Fibroblast of skin of scalp (primary cell): ENCODE measurements around the gene MOB2.

ENCODE experiments used
- DNase-seq: peaks from one replicate; pipeline ENCODE4 v3.0.0-alpha.2; 2013

The MOB2 gene

GRCh38 chr11:1455763-1456060, 30.9 kb downstream of the MOB2 start:
- DNase-seq = no peak

DNA sequence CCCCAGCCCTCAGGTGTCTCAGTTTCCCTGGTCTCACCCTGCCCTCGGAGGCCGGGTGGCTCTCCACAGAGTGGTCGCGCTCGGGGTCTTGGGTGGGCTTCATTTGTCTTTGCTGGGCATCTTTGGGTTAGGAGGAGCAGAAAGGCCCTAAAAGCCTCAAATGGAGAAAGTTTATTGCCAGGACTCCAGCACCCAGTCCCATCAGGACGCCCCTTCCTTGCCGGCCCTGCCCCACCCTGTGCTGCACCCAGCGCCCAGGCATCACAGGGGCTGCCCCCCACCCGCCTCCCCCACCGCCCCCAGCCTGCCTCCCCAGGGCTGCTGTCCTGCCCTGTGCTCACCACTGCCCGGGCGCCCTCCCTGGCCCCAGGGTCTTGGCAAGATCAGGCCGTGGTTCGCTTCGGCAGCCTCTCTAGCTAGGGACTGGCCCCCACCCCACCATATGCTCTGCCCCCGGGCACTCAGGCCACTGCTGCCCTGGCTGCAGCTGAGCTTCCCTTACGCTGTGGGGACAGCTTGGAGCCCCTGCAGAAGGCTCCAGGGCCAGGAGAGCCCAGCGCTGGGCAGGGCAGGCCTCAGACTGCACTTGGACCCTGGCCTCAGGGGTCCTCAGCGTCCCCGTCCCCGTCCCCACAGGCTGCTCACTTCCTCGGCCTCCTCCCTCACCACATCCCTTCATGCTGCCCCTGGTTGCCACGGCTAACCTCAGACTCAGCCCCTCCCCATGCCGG, 31.4 kb downstream of the MOB2 start:
- no peak for DNase-seq

- DNase-seq = no peak
Observed at GRCh38 chr11:1454576-1454975, 32.0 kb downstream of the MOB2 start.

DNA sequence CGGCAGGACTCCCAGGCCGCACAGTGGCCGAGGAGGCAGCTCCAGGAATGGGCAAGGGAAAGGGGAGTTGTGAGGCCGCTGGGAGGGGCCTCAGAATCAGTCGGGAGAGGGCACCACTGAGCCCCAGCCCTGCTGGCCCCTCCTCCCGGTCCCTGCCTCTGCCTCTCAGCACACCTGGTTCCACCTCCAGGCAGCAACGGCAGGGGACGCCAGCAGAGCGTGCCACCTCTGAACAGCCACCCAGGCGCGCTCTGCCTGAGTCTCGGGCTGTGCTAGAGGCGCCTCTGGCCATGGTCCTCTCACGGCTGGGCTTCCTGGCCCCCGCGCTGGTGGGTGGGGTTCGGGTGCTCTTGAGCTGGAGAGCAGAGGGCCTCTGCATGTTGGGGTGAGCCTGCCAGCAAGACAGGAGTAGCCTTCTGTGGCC, 33.0 kb downstream of the MOB2 start:
- DNase-seq = no peak

DNA sequence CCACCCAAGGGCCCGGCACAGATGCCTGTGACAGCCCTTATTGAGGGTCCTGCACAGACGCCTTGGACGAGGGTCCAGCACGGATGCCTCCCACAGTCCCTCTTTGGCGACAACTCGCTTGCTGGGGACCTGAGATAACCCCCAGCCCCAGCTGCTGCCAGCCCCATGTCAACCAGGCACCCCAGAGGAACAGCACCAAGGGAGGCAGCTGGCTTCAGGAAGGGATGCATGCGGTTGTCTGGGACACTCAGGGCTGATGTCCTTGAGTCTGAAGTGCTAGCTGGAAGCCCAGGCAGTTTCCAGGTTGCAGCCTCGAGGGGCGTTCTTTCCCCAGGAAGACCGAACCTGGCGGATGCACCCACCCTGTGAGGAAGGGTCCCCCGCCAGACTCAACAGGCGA, 33.8 kb downstream of the MOB2 start:
- DNase-seq = no peak

- no peak for DNase-seq
Observed at GRCh38 chr11:1451781-1452470, 34.7 kb downstream of the MOB2 start.

DNA sequence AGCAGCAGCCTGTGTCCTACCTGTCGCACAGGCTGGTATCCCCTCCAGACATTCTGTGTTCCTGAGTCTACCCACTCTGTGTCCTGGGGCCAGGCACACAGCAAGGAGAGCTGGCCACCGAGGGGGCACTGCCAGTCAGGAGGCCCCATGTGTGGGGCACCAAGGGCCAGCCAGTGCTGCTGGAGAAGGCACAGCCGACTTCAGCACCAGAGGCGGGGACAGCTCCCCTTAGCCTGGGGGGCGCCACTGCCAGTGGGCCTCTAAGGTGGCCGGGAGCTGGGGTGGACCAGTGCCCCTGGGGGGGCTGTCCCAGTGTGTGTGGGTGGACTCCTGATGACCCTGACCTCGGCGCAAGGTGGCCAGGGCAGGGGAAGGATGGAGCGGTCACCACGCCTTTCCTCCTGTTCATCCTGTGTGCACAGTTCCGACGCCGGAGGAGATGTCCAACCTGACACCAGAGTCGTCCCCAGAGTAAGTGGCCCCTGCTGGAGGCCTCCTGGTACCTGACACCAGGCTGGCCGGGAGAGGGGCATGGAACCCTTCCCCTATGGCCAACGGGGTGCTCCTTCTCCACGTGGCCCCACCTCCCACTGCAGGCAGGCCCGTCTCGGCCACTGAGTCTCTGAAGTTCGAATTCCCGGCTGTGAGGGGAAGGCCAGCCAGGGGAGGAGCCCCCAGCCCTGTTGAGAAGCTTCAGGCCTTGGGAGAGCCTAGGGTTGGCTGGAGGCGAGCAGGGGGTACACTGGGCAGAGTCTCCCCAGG, 35.4 kb downstream of the MOB2 start:
- DNase-seq = no peak

- no peak for DNase-seq
Observed at GRCh38 chr11:1450344-1450875, 36.2 kb downstream of the MOB2 start.

- no peak for DNase-seq
Observed at GRCh38 chr11:1449490-1450243, 36.9 kb downstream of the MOB2 start.

DNA sequence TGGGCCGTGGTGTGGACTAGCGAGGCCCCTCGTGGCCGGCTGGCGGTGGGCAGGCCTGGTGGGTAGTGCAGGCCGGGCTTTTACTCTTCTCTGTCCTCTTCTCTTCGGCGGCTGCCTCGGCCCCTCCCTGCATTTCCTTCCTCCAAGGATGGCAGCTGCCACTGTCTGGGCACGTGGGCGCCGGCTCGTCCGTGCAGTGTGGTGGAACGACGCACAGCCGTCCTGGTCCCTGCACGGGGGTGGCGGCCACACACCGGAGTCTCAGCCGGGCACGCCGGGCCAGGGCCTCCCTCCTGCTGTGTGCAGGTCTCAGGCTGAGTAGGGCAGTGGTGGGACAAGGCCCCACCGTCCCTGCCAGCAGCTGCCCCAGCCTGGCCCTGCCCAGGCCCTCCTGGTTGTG, 37.7 kb downstream of the MOB2 start:
- no peak for DNase-seq

DNA sequence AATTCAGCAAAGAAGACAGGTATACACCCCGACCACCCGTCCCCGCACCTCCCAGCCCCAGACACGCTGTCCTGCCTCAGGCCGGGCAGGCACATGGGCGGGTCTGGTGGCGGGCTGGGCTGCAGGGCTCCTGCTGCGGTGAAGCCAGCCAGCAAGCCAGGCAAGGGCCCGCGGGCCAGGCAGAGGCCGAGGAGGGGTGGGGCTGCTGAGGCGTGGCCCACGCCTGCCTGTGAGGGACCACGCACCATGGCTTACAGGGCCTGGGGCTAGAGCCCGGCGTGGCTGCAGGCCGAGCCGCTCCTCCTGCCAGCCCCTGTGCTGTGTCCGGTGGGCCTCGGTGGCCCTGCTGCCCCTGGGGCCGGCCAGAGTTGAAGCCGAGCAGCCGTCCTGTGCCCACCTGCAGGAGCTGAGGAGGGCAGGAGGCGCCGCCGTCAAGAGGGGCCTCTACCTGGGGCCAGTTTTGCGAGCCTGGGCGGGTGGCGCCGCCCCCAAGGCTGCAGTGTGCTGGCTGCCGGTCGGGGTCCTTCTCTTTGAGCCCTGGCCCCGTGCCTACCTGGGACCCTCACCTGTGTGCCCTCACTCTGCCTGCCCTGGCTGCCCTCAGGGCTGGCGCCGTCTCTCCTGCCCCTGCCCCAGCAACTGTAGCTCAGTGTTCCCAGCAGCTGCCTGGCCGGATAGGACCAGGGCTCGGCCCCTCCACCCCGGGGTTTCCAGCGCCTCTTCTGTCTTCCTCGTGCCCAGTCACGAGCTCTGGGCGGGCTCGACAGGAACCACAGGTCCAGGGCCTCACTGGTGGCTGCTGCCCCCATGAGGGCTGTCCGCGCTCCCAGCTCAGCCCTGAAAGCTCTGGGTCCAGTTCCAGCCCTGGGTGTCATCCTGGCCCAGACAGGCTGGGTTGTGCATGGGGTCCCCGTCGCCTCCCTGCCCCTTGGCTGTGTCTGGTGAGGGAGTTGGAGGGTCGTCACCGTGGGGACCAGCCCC, 38.4 kb downstream of the MOB2 start:
- DNase-seq = no peak

DNA sequence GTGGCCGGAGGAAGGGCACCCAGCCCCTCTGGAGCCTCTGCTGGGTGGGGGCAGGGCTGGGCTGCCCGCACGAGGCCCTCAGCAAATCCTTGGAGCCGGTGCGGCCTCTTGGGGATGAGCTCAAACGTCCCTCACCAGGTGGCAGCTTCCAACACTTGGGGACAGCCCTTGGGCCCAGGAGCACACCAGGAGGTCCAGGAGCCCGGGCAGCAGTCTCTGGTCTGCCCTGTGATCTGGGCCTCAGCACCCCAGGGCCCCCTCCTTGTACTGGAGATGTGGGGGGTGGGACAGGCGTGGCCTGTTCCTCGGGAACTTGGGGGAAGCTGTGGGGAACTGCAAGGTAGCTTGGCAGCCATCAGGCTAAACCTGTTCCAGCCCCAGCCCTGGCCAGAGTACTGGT, 40.0 kb downstream of the MOB2 start:
- no peak for DNase-seq

DNA sequence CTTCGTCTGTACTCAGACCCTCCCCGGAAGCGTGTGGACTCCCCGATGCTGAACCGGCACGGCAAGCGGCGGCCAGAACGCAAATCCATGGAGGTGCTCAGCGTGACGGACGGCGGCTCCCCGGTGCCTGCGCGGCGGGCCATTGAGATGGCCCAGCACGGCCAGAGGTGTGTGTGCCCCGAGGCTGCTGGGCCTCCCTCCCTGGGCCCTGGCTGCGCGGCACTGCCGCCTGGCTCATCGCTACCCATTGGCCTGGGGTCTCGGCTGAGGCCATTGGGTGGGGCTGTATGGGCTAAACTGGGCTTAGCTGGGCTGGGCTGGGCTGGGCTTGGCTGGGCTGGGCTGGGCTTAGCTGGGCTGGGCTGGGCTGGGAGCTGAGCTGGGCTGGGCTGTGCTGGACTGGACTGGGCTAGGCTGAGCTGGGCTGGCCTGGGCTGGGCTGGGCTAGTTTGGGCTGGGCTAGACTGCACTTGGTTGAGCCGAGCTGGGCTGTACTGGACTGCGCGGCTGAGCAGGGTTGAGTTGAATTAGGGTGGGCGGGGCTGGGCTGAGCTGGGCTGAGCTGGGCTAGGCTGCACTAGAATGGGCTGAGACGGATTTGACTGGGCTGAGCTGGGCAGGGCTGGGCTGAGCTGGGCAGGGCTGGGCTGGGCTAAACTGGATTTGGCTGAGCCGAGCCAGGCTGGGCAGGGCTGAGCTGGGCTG, 40.7 kb downstream of the MOB2 start:
- no peak for DNase-seq

DNA sequence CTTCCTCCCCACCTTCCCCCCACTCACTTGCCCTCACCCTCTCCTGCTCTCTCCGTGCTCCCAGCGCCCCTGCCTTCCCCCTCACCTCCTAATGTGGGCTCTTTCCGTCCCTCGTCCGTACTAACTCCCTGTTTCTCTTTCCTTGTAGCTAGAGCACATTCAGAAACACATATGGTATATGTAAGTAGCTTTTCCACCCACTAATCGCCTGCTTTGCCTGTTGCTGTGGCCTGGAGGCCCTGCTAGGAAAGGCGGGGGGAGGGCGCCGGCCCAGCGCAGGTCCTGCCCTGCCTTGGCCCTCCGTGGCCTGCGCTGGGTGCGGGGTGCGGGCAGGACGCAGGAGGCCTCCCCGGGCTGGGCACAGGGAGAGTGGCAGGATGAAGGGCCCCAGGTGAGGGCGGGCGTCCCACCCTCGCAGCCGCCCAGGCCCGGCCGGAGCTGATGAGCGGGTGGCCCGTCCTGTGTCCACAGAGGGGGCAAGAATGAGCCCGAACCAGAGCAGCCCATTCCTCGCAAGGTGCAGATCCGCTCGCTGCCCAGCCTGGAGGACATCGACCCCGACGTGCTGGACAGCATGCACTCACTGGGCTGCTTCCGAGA, 41.7 kb downstream of the MOB2 start:
- no peak for DNase-seq

DNA sequence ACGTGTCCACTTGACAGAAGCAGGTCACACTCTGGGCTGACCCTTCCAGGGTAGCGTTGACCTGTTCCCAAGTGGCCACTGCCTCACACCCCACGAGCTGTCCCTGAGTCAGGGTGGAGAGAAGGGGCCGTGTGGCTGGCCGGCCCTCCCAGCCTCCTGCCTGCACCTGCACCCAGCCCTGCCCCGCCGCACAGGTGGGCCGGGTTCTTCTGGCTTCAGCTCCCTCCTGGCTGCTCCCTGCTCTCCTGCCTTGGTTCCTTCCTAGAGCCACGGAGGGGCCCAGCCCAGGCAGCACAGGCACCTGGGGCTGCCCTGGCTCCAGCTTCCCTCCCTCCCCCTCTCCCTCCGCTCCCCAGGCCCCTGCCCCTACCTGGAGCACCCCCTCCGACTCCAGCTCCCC, 42.3 kb downstream of the MOB2 start:
- DNase-seq = no peak

GRCh38 chr11:1443737-1444136, 42.8 kb downstream of the MOB2 start:
- DNase-seq = no peak

DNA sequence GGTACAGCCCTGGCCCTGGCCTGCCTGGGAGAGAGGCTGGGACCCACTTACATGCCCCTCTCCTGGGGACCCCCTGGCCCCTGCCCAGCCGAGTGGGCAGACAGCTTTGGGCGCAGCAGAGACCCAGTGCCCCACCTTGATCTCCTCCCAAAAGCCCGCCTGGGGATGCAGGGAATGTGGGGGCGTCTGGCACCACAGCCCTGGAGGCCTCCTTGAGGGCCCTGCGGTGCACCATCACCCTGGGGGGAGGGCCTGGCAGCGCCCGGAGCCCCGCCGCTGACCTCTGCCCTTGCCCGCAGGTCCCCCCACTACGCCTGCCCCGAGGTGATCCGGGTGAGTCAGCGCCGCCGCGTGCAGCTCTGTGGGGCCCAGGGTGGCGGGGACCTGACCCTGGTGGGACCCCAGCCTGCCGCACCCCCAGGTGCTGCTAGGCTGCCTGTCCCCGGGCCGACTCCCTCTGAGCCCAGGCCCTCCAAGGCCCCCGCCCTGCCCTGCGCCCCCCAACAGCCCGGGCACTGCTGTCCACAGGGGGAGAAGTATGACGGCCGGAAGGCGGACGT, 43.7 kb downstream of the MOB2 start:
- DNase-seq = no peak

- DNase-seq = no peak
Observed at GRCh38 chr11:1442163-1442562, 44.4 kb downstream of the MOB2 start.

DNA sequence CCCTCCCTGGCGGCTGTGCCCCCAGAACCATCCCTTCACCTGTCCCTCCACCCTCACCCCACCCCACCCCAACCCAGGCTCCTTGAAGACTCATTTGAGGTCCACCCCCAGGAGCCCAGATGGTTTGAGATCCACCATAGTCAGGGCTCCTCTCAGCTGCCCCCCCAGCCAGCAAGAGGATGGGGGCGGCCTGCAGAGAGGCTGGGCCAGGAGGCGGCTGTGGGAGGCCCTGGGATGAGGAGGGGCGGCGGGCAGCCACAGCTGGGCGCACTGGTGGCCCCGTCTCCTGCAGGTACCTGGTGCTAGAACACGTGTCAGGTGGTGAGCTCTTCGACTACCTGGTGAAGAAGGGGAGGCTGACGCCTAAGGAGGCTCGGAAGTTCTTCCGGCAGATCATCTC, 46.1 kb downstream of the MOB2 start:
- DNase-seq = no peak

- no peak for DNase-seq
Observed at GRCh38 chr11:1440066-1440465, 46.5 kb downstream of the MOB2 start.
